DOHH2 (cell line): ENCODE results near the gene SCYGR2.

ENCODE experiments used
- H3F3A ChIP-seq: fragments of 200-600 bp; sonication (generic), shearing (Covaris generic); 2 replicates; pipeline ENCODE4 v1.6.0; 2016; ENCODE audit warnings: antibody characterized with exemption, mild to moderate bottlenecking; ENCODE audit not compliant: control insufficient read depth, insufficient read depth
- H3K27ac ChIP-seq: fragments of 200-600 bp; sonication (generic); 2 replicates; pipeline ENCODE4 v1.5.1; 2014; ENCODE audit warnings: low read depth, mild to moderate bottlenecking, low read length, moderate library complexity
- H3K27me3 ChIP-seq: fragments of 200-600 bp; sonication (generic); 2 replicates; pipeline ENCODE4 v1.6.1; 2014; ENCODE audit warnings: mild to moderate bottlenecking, low read length, mixed read lengths; ENCODE audit not compliant: control insufficient read depth
- H3K36me3 ChIP-seq: fragments of 200-600 bp; sonication (generic); 2 replicates; pipeline ENCODE4 v1.6.1; 2014; ENCODE audit warnings: mild to moderate bottlenecking, low read length, moderate library complexity, mixed read lengths; ENCODE audit not compliant: control insufficient read depth
- H3K4me1 ChIP-seq: fragments of 200-600 bp; sonication (generic); 2 replicates; pipeline ENCODE4 v1.6.1; 2014; ENCODE audit warnings: mild to moderate bottlenecking, low read length, mixed read lengths; ENCODE audit not compliant: control insufficient read depth
- H3K4me2 ChIP-seq: fragments of 200-600 bp; sonication (generic); 2 replicates; pipeline ENCODE4 v1.6.0; 2014; ENCODE audit warnings: mild to moderate bottlenecking, low read length, moderate library complexity
- H3K4me3 ChIP-seq: fragments of 200-600 bp; sonication (generic); 2 replicates; pipeline ENCODE4 v1.5.1; 2014; ENCODE audit warnings: mild to moderate bottlenecking, low read length, mixed read lengths
- H3K79me2 ChIP-seq: fragments of 200-600 bp; sonication (generic); 2 replicates; pipeline ENCODE4 v1.6.1; 2014; ENCODE audit warnings: mild to moderate bottlenecking, low read length, mixed read lengths; ENCODE audit not compliant: control insufficient read depth
- H3K9me2 ChIP-seq: fragments of 200-600 bp; sonication (generic); replicated peaks from 2 replicates; pipeline ENCODE4 v1.6.1; 2014; ENCODE audit warnings: mild to moderate bottlenecking, low read length, mixed read lengths; ENCODE audit not compliant: control insufficient read depth
- H3K9me3 ChIP-seq: fragments of 200-600 bp; sonication (generic); 2 replicates; pipeline ENCODE4 v1.6.1; 2014; ENCODE audit warnings: antibody characterized with exemption, low read length, mixed read lengths; ENCODE audit not compliant: control insufficient read depth, insufficient read depth
- H4K20me1 ChIP-seq: fragments of 200-600 bp; sonication (generic); 2 replicates; pipeline ENCODE4 v1.6.0; 2014; ENCODE audit warnings: low read depth, mild to moderate bottlenecking, antibody characterized with exemption, low read length, moderate library complexity; ENCODE audit not compliant: control insufficient read depth, insufficient read depth
- CTCF ChIP-seq: fragments of 200-600 bp; sonication (generic); IDR thresholded peaks from one replicate; pipeline ENCODE4 v1.5.1; 2014; ENCODE audit warnings: antibody characterized with exemption, mild to moderate bottlenecking, low read depth, low read length; ENCODE audit not compliant: poor library complexity, severe bottlenecking
- EZH2phosphoT487 ChIP-seq: fragments of 200-600 bp; sonication (generic); IDR thresholded peaks from 2 replicates; pipeline ENCODE4 v1.6.1; 2017; ENCODE audit warnings: borderline replicate concordance, mild to moderate bottlenecking, antibody characterized with exemption, low read length, moderate library complexity, mixed read lengths

SCYGR2 gene

DNA sequence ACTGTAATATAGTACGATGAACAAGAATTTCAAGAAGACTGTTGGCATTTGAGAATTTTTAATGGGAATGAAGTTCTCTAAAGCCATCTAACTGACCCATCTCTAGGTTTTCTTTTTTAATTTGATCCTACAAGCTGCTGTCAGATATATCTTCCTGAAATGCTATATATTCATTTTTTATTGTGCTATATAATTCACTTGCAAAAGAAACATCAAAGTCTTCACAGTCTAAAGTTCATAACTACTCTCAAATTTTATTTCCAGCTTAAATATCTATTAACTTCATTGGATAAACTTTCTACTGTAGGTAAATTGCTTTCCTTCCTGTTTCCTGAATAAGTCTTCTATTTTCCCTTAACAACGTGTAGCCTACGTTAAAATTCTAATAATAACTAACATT lies 3.7 kb downstream of the SCYGR2 start:
- TF ChIP-seq EZH2phosphoT487: no peak
- no peak for TF ChIP-seq CTCF
- Histone ChIP-seq H3K9me2 (no peaks in the 10 kb centered on the region), H3F3A (no peaks in the 10 kb centered on the region), H3K9me3 (no peaks in the 10 kb centered on the region), H3K36me3 (no peaks in the 10 kb centered on the region), H4K20me1 (no peaks in the 10 kb centered on the region), H3K4me3 (no peak overlapping the region), H3K27ac (no peak overlapping the region), H3K4me1 (no peaks in the 10 kb centered on the region), H3K4me2 (no peak overlapping the region), H3K27me3 (no peaks in the 10 kb centered on the region), H3K79me2 (no peaks in the 10 kb centered on the region)

DNA sequence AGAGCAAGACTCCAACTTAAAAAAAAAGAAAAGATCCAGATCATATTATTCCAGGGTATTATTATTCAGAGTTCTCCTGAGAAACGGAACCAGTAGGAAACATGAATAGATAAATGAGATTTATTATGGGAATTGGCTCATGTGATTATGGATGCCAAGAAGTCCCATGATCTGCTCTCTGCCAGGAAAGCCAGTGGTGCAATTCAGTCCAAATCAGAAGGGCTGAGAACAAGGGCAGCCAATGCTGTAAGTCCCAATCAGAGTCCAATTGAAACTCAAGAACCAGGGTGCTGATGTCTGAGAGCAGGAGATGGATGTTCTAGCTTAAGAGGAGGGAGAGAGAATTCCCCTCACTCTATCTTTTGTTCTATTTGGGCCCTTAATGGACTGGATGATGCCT lies 7.8 kb downstream of the SCYGR2 start:
- Histone ChIP-seq H3K4me3 (no peak overlapping the region), H3K4me2 (no peak overlapping the region), H3K79me2 (no peaks in the 10 kb centered on the region), H3F3A (no peaks in the 10 kb centered on the region), H3K4me1 (peaks cover 9% of the 10 kb centered on the region), H4K20me1 (no peaks in the 10 kb centered on the region), H3K36me3 (no peaks in the 10 kb centered on the region), H3K27me3 (no peaks in the 10 kb centered on the region), H3K9me3 (no peaks in the 10 kb centered on the region), H3K27ac (no peak overlapping the region), H3K9me2 (no peaks in the 10 kb centered on the region)
- TF ChIP-seq CTCF: no peak
- TF ChIP-seq EZH2phosphoT487: no peak

- H3K4me2 ChIP-seq: no peak overlapping the region
- no peaks in the 10 kb centered on the region for H4K20me1 ChIP-seq
- no peak overlapping the region for H3K4me3 ChIP-seq
- H3K9me3 ChIP-seq: no peaks in the 10 kb centered on the region
- H3K9me2 ChIP-seq: no peaks in the 10 kb centered on the region
- no peak overlapping the region for H3K27ac ChIP-seq
- H3F3A ChIP-seq: no peaks in the 10 kb centered on the region
- H3K79me2 ChIP-seq: no peaks in the 10 kb centered on the region
- H3K36me3 ChIP-seq: no peaks in the 10 kb centered on the region
- no peaks in the 10 kb centered on the region for H3K27me3 ChIP-seq
- peaks cover 9% of the 10 kb centered on the region for H3K4me1 ChIP-seq
- TF ChIP-seq CTCF: no peak
- TF ChIP-seq EZH2phosphoT487: no peak
Observed at GRCh38 chr2:227607941-227608340, 9.2 kb downstream of the SCYGR2 start.
